B cell (primary cell): ENCODE measurements around the gene NWD2. TPM values are rescaled to one million over a fixed set of nuclear protein-coding genes. Genes with fewer than 3 reads are reported as not detected.

ENCODE experiments used
- ATAC-seq: fragments of 200-7000 bp; cut with Tn5 transposase; one replicate; pipeline ENCODE4 v1.10.0; 2021; ENCODE audit warnings: low read depth, mild to moderate bottlenecking, moderate number of reproducible peaks, moderate library complexity
- CTCF ChIA-PET: fragments of 350-600 bp; sonication (Branson Sonifier 250); formaldehyde crosslinking; loops from one replicate; lab custom pipeline; 2021; ENCODE audit warnings: antibody characterized with exemption, inconsistent platforms; lab: Charles Lee
- POLR2A ChIA-PET: fragments of 350-600 bp; sonication (Branson Sonifier 250); formaldehyde crosslinking; loops from one replicate; lab custom pipeline; 2021; ENCODE audit warnings: antibody characterized with exemption; lab: Charles Lee
- DNase-seq: peaks from one replicate; pipeline ENCODE4 v3.0.0; 2013
- H2AFZ ChIP-seq: 2 replicates; pipeline ENCODE4 v1.6.1; 2012; ENCODE audit warnings: mild to moderate bottlenecking, low read depth, low read length; ENCODE audit not compliant: insufficient read depth, poor library complexity, severe bottlenecking
- H3K27ac ChIP-seq, 2 donors: 1 replicate in 1 of 2; 2 replicates in 1 of 2; pipeline ENCODE4 v1.5.1; 2012 to 2013; ENCODE audit warnings: low read length in 2 of 2, mild to moderate bottlenecking in 2 of 2, moderate library complexity in 1 of 2
- H3K27me3 ChIP-seq, 4 experiments: fragments of 200-600 bp in 1 of 4; sonication (generic) in 1 of 4; replicated peaks in 1 of 4; 1 replicate in 2 of 4; 2 replicates in 2 of 4; pipeline versions ENCODE4 v1.6.1 to v1.7.0; 2013 to 2016; ENCODE audit warnings: low read length in 3 of 4, mild to moderate bottlenecking in 2 of 4, mixed read lengths in 1 of 4, moderate library complexity in 1 of 4; ENCODE audit not compliant: insufficient read depth in 4 of 4, control insufficient read depth in 3 of 4; ENCODE audit errors: control extremely low read depth in 1 of 4
- H3K36me3 ChIP-seq, 2 experiments: replicated peaks in 1 of 2; 1 replicate in 1 of 2; 2 replicates in 1 of 2; pipeline versions ENCODE4 v1.6.1 to v1.7.1; 2013; ENCODE audit warnings: low read length in 1 of 2; ENCODE audit not compliant: insufficient read depth in 2 of 2, control insufficient read depth in 1 of 2; ENCODE audit errors: control extremely low read depth in 1 of 2, extremely low read depth in 1 of 2
- H3K4me1 ChIP-seq, 2 donors: fragments of 200-600 bp in 1 of 2; sonication (generic) in 1 of 2; 1 replicate in 1 of 2; 2 replicates in 1 of 2; pipeline versions ENCODE4 v1.5.1 to v1.6.1; 2013 to 2017; ENCODE audit warnings: low read length in 2 of 2; ENCODE audit not compliant: control insufficient read depth in 2 of 2, insufficient read depth in 2 of 2
- H3K4me2 ChIP-seq: replicated peaks from 2 replicates; pipeline ENCODE3; 2012; ENCODE audit warnings: mild to moderate bottlenecking, low read depth, low read length; ENCODE audit not compliant: poor library complexity, severe bottlenecking
- H3K4me3 ChIP-seq, 5 experiments: fragments of 200-600 bp in 1 of 5; sonication (generic) in 1 of 5; 1 replicate in 3 of 5; 2 replicates in 2 of 5; pipeline versions ENCODE4 v1.5.1 to v1.7.0; 2011 to 2016; ENCODE audit warnings: low read length in 4 of 5, mild to moderate bottlenecking in 4 of 5, low read depth in 2 of 5, control low read depth in 1 of 5, moderate library complexity in 1 of 5; ENCODE audit not compliant: insufficient read depth in 1 of 5; ENCODE audit errors: control extremely low read depth in 1 of 5, extremely low read depth in 1 of 5
- H3K79me2 ChIP-seq: fragments of 200-600 bp; sonication (generic); one replicate; pipeline ENCODE4 v1.6.0; 2016; ENCODE audit warnings: low read length; ENCODE audit not compliant: control insufficient read depth, insufficient read depth
- H3K9ac ChIP-seq: fragments of 200-600 bp; sonication (generic); 2 replicates; pipeline ENCODE4 v1.6.1; 2017; ENCODE audit warnings: mild to moderate bottlenecking, low read length, moderate library complexity
- H3K9me3 ChIP-seq, 3 donors: one replicate each; pipeline versions ENCODE4 v1.6.1 to v1.7.1; 2013; ENCODE audit warnings: low read length in 2 of 3; ENCODE audit not compliant: control insufficient read depth in 2 of 3, insufficient read depth in 1 of 3; ENCODE audit errors: control extremely low read depth in 1 of 3
- H4K20me1 ChIP-seq: 2 replicates; pipeline ENCODE4 v1.6.0; 2012; ENCODE audit warnings: mild to moderate bottlenecking, low read length; ENCODE audit not compliant: insufficient read depth, control insufficient read depth, poor library complexity, severe bottlenecking
- H3K27ac Mint-ChIP-seq: one replicate; pipeline ENCODE4 v1.8.0; 2021; ENCODE audit warnings: mixed read lengths
- H3K27me3 Mint-ChIP-seq: one replicate; pipeline ENCODE4 v1.8.0; 2021; ENCODE audit warnings: mixed read lengths
- H3K4me1 Mint-ChIP-seq: one replicate; pipeline ENCODE4 v1.8.0; 2021; ENCODE audit warnings: mixed read lengths
- H3K4me3 Mint-ChIP-seq: one replicate; pipeline ENCODE4 v1.8.0; 2021; ENCODE audit warnings: mixed read lengths
- H3K9me3 Mint-ChIP-seq: one replicate; pipeline ENCODE4 v1.8.0; 2022; ENCODE audit warnings: mixed read lengths; ENCODE audit not compliant: insufficient read depth
- EZH2 ChIP-seq: IDR thresholded peaks from 2 replicates; pipeline ENCODE4 v1.6.1; 2012; ENCODE audit warnings: borderline replicate concordance, low read depth, mild to moderate bottlenecking, moderate library complexity, low read length; ENCODE audit not compliant: insufficient read depth, poor library complexity, severe bottlenecking
- WGBS: methylation state at CpG from one replicate; pipeline ENCODE4 v1.1.5; 2013; ENCODE audit warnings: missing lambda C conversion rate; ENCODE audit not compliant: insufficient coverage; 5-methylcytosine and 5-hydroxymethylcytosine counted together
- intact Hi-C: fragments of 100-400 bp; cut with micrococcal nuclease; formaldehyde crosslinking; loops from one replicate; pipeline ENCODE4 v1.10.0; 2022
- polyA plus RNA-seq: library from polyadenylated mRNA; depleted of rRNA; stranded (reverse); fragments of >200 nt; gene quantifications from 2 replicates; pipeline ENCODE4 v1.2.3, GENCODE V29; 2012
- total RNA-seq, 2 donors: library from RNA; stranded (reverse); fragments of 120-200 nt in 1 of 2; gene quantifications; 1 replicate in 1 of 2; 2 replicates in 1 of 2; pipeline versions ENCODE4 v1.2.3 to v1.2.4, GENCODE V29; 2013 to 2022
- TF ChIP-seq, protein P1 (sequence below): fragments of 200-600 bp; IDR thresholded peaks from one replicate; pipeline ENCODE4 v1.8.0; 2022; ENCODE audit warnings: antibody characterized with exemption, mild to moderate bottlenecking

The NWD2 gene
- total and polyA plus RNA-seq, 2 donors (not counting 1 experiment from before 2014, with no cell fraction given) = not detected

DNA sequence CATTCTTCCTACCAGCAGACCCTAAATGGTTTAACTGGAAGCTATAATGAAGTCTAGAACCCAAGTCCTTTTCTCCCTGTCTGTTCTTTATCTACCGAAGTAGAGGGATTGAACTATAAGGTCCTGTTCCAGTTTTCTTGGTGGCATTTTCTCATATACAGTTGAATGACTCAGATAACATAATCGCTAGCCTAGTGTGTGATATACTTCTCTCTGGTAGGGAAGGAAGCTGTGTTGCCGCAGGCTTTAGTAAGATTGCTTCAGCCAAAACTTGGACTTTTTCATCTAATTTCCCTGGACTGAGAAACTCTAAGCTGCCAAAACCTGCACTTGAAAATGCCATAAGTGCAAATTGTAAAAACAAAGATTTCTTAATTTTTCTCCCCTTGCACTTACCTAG lies 123.4 kb downstream of the NWD2 start:
- CTCF ChIA-PET = interaction anchor here (0.7 to 0.9 kb wide), 2 partner anchors 15 to 24 kb away, joined by 3 read pairs; no protein-coding TSS in a partner anchor
- no peaks in the 10 kb centered on the region for H3K4me1 Mint-ChIP-seq
- ATAC-seq = no peak

DNA sequence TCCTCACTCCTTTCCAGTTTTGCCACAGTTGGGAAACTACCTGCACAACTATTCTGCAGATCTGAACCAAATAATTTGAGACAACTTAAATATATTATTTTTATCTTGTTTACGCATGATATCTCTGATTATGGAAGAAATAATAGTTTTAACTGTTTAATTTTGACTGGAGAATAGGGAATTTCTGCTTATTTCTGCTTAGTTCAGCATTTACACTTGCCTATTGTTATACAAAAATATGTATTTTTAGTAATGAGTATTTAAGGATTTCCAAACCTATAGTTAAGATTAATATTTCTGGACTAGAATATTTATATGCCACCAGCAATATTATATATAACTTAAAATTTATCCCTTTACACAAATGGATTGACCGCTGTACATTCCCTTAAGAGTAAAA lies 125.5 kb downstream of the NWD2 start:
- H3K4me3 Mint-ChIP-seq = no peak overlapping the region
- Histone ChIP-seq H3K4me3 (no peak overlapping the region), H3K9me3 (no peaks in the 10 kb centered on the region), H3K79me2 (no peaks in the 10 kb centered on the region), H2AFZ (no peak overlapping the region), H3K27me3 (no peaks in the 10 kb centered on the region), H3K4me1 (no peaks in the 10 kb centered on the region), H3K36me3 (no peaks in the 10 kb centered on the region), H4K20me1 (no peaks in the 10 kb centered on the region), H3K4me2 (no peak overlapping the region), H3K9ac (no peak overlapping the region), H3K27ac (no peak overlapping the region)
- TF ChIP-seq, protein P1, sequence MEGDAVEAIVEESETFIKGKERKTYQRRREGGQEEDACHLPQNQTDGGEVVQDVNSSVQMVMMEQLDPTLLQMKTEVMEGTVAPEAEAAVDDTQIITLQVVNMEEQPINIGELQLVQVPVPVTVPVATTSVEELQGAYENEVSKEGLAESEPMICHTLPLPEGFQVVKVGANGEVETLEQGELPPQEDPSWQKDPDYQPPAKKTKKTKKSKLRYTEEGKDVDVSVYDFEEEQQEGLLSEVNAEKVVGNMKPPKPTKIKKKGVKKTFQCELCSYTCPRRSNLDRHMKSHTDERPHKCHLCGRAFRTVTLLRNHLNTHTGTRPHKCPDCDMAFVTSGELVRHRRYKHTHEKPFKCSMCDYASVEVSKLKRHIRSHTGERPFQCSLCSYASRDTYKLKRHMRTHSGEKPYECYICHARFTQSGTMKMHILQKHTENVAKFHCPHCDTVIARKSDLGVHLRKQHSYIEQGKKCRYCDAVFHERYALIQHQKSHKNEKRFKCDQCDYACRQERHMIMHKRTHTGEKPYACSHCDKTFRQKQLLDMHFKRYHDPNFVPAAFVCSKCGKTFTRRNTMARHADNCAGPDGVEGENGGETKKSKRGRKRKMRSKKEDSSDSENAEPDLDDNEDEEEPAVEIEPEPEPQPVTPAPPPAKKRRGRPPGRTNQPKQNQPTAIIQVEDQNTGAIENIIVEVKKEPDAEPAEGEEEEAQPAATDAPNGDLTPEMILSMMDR = no peak
- no peak for TF ChIP-seq EZH2
- DNase-seq (no peak), ATAC-seq (no peak)
- peaks cover 8% of the 10 kb centered on the region for H3K27me3 Mint-ChIP-seq
- H3K9me3 Mint-ChIP-seq = no peaks in the 10 kb centered on the region
- intact Hi-C loops = no loop called here
- H3K4me1 Mint-ChIP-seq = no peaks in the 10 kb centered on the region
- ChIA-PET CTCF (no interaction called here), POLR2A (no interaction called here)
- H3K27ac Mint-ChIP-seq = no peak overlapping the region
- no CpG with 5 or more reads among the region's 2 CpGs for WGBS

More for the DNA sequence above, 123.4 kb downstream of the NWD2 start:
- POLR2A ChIA-PET = no interaction called here
- H3K36me3 ChIP-seq = no peaks in the 10 kb centered on the region
- no peak overlapping the region for H3K4me2 ChIP-seq
- no peaks in the 10 kb centered on the region for H3K4me1 ChIP-seq
- Mint-ChIP-seq H3K27ac (no peak overlapping the region), H3K27me3 (peaks cover 4% of the 10 kb centered on the region), H3K9me3 (no peaks in the 10 kb centered on the region), H3K4me3 (no peak overlapping the region)
- no peak overlapping the region for H3K27ac ChIP-seq
- no peaks in the 10 kb centered on the region for H4K20me1 ChIP-seq
- intact Hi-C loops = no loop called here
- H3K4me3 ChIP-seq = no peak overlapping the region
- TF ChIP-seq, protein P1 = no peak
- TF ChIP-seq EZH2 = no peak
- H3K27me3 ChIP-seq = no peaks in the 10 kb centered on the region
- no peak for DNase-seq
- no peak overlapping the region for H2AFZ ChIP-seq
- H3K9me3 ChIP-seq = no peaks in the 10 kb centered on the region
- H3K79me2 ChIP-seq = no peaks in the 10 kb centered on the region
- H3K9ac ChIP-seq = no peak overlapping the region
- no CpG with 5 or more reads among the region's 3 CpGs for WGBS
